Tibial artery (tissue), 4 donors: ENCODE data around the gene ERRFI1.

ENCODE experiments used
- DNase-seq, 2 donors: peaks; one replicate each; pipeline ENCODE4 v3.0.0-alpha.2; 2019
- H3K27ac ChIP-seq, 2 donors: fragments of 200-600 bp; sonication (generic) in 1 of 2; 1 replicate in 1 of 2; 2 replicates in 1 of 2; pipeline ENCODE4 v1.5.1; 2018 to 2019; ENCODE audit warnings: mild to moderate bottlenecking in 1 of 2
- H3K27me3 ChIP-seq, 2 donors: fragments of 200-600 bp; sonication (generic) in 1 of 2; one replicate each; pipeline versions ENCODE4 v1.5.1 to v1.6.0; 2016 to 2019
- H3K36me3 ChIP-seq, 3 donors: fragments of 200-600 bp; sonication (generic) in 2 of 3; one replicate each; pipeline ENCODE4 v1.5.1; 2016 to 2019; ENCODE audit warnings: mild to moderate bottlenecking in 2 of 3
- H3K4me1 ChIP-seq, 4 donors: fragments of 200-600 bp; sonication (generic) in 2 of 4; 1 replicate in 3 of 4; 2 replicates in 1 of 4; pipeline ENCODE4 v1.5.1; 2016 to 2019
- H3K4me3 ChIP-seq, 2 donors: fragments of 200-600 bp; sonication (generic) in 1 of 2; 1 replicate in 1 of 2; 2 replicates in 1 of 2; pipeline ENCODE4 v1.5.1; 2018 to 2019; ENCODE audit warnings: mild to moderate bottlenecking in 2 of 2
- H3K9me3 ChIP-seq, 3 donors: fragments of 200-600 bp; sonication (generic) in 1 of 3; one replicate each; pipeline ENCODE4 v1.5.1; 2016 to 2019
- intact Hi-C: fragments of 100-400 bp; cut with DNase I; formaldehyde crosslinking; loops from one replicate; pipeline ENCODE4 v1.15.0; 2023; ENCODE audit warnings: low total_unique reads
- TF ChIP-seq, protein P1 (sequence below), 2 experiments: fragments of 200-600 bp in 1 of 2; fragments of 450-650 bp in 1 of 2; IDR thresholded peaks; one replicate each; pipeline ENCODE4 v1.5.1; 2017 to 2019; ENCODE audit warnings: antibody characterized with exemption in 2 of 2, mild to moderate bottlenecking in 1 of 2, moderate library complexity in 1 of 2

The ERRFI1 gene

DNA sequence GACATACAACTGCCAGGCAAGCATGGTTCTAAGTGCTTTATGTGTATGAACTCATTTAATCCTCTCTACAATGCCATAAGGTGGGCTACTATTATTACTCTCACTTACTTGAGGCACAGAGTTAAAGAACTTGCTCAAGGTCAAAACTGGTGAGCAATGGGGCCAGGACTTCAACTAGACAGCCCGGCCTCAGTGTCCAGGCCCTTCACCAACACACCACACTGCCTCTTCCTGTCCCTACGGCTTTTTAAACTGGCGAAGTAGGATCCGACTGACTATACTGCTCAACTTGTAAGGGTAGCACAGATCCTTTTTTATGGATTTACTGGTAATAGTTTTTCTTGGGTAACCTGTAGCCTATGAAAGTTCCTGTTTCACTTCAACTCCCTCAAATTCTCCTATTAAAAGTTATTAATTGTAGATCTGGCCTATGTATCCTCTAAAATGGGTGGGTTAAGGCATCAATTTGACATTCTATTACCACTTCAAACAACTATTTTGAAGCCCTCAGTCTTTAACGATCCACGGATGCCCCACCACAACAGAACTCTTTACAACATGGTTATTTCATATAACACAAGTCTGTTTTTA is 4.3 kb downstream of the ERRFI1 start:
- TF ChIP-seq, protein P1, sequence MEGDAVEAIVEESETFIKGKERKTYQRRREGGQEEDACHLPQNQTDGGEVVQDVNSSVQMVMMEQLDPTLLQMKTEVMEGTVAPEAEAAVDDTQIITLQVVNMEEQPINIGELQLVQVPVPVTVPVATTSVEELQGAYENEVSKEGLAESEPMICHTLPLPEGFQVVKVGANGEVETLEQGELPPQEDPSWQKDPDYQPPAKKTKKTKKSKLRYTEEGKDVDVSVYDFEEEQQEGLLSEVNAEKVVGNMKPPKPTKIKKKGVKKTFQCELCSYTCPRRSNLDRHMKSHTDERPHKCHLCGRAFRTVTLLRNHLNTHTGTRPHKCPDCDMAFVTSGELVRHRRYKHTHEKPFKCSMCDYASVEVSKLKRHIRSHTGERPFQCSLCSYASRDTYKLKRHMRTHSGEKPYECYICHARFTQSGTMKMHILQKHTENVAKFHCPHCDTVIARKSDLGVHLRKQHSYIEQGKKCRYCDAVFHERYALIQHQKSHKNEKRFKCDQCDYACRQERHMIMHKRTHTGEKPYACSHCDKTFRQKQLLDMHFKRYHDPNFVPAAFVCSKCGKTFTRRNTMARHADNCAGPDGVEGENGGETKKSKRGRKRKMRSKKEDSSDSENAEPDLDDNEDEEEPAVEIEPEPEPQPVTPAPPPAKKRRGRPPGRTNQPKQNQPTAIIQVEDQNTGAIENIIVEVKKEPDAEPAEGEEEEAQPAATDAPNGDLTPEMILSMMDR (IDR thresholded peaks at IDR 0.05), result no peak
- H3K4me1 ChIP-seq, result peaks cover 0 to 65% (median 42%) of the 10 kb centered on the region in 4 donors
- peak overlapping the region; percentile 96 to 98 for H3K27ac ChIP-seq
- no peaks in the 10 kb centered on the region for H3K9me3 ChIP-seq
- H3K36me3 ChIP-seq, result peaks cover 0 to 8% (median 0%) of the 10 kb centered on the region in 3 donors
- DNase-seq, result no peak
- no peaks in the 10 kb centered on the region for H3K27me3 ChIP-seq
- intact Hi-C loops, result no loop called here
- peak overlapping the region; percentile 90 to 91 for H3K4me3 ChIP-seq

DNA sequence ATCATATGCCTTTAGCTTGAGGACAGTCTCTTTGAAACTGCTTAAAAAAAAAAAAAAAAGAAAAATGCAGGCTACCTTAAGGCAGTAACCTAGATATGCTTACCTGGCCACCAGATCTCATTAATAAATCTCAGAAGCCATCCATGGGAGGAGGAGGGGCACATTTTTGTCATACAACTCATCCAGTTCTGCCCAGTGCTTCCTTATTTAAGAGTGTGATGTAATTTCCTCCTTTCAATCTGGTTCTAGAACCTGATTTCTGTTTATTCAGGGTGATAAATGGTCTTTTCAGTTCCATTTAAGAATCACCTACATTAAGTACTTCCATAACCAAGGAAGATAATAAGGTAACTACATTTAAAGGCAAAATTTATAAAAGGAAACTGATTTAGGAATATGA is 6.1 kb downstream of the ERRFI1 start:
- TF ChIP-seq, protein P1 (IDR thresholded peaks at IDR 0.05), result no peak
- no peaks in the 10 kb centered on the region for H3K27me3 ChIP-seq
- H3K4me3 ChIP-seq, result no peak overlapping the region
- no peak for DNase-seq
- H3K36me3 ChIP-seq, result no peaks in the 10 kb centered on the region
- intact Hi-C loops, result no loop called here
- H3K9me3 ChIP-seq, result no peaks in the 10 kb centered on the region
- peak overlapping the region; percentile 24 to 98 for H3K27ac ChIP-seq
- peaks cover 0 to 82% (median 59%) of the 10 kb centered on the region in 4 donors for H3K4me1 ChIP-seq

DNA sequence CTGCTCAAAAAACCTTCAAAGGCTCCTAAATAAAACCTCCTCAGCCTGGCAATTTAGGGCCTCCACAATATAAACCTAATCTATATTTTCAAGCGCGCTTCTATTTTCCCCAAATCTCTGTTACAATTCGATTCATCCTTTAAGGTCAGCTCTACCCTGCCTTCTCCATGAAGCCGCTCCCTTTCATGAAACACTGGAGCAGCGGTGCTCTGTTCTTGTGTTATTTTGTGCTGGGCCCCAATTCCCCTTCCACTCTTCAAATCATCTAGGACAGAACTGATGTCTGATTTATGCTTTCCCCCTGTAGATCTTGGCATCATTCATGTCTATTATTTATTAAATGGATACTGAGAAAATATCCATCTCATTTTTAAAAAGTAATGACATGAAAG is 6.9 kb downstream of the ERRFI1 start:
- TF ChIP-seq, protein P1 (IDR thresholded peaks at IDR 0.05), result no peak
- intact Hi-C loops, result loop anchor here (5.0 kb wide), 1 partner anchor 293 kb away; no protein-coding TSS in a partner anchor
- no peaks in the 10 kb centered on the region for H3K9me3 ChIP-seq
- no peaks in the 10 kb centered on the region for H3K27me3 ChIP-seq
- peak overlapping the region; percentile 45 to 98 for H3K27ac ChIP-seq
- H3K4me3 ChIP-seq, result no peak overlapping the region
- no peak for DNase-seq
- peaks cover 5 to 6% (median 6%) of the 10 kb centered on the region in 3 donors for H3K36me3 ChIP-seq
- peaks cover 0 to 90% (median 61%) of the 10 kb centered on the region in 4 donors for H3K4me1 ChIP-seq

DNA sequence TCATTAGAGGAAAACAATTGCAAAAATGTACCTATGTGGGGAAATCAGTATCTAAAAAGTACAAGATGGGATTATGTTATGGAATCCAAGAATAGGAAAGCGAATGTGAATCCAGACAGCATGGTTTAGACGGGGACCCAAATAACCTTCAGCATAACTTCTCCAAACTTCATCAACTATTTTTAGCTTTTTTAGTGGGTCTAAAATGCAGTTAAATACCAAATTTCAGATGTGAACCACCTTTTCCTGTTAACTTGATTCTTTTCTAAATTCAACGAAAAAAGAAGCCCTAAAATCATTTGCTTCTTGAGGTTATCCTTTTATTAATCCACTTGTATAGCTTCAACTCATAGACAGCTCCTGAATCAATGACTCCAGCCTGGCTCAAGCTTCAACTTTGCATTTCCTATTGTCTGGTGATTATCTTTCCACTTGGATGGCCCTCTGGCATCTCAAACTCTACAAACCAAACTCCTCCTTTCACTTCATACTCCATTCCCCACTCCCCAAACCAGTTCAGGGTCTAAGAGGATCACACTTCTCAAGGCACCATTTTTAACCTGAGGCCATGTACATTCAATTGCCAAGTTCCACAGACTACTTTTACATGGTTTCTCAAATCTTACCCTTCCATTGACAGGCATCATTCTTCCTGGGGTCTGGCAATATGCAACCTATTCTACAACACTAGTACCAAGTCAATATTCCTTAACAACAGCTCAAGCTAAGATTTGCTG is 7.4 kb downstream of the ERRFI1 start:
- no peaks in the 10 kb centered on the region for H3K27me3 ChIP-seq
- H3K4me3 ChIP-seq, result no peak overlapping the region
- H3K27ac ChIP-seq, result peak overlapping the region; percentile 45 to 98
- no peak for DNase-seq
- H3K4me1 ChIP-seq, result peaks cover 0 to 93% (median 61%) of the 10 kb centered on the region in 4 donors
- intact Hi-C loops, result loop anchor here (5.0 kb wide), 1 partner anchor 294 kb away; no protein-coding TSS in a partner anchor
- H3K9me3 ChIP-seq, result no peaks in the 10 kb centered on the region
- TF ChIP-seq, protein P1 (IDR thresholded peaks at IDR 0.05), result no peak
- H3K36me3 ChIP-seq, result peaks cover 10 to 12% (median 12%) of the 10 kb centered on the region in 3 donors

DNA sequence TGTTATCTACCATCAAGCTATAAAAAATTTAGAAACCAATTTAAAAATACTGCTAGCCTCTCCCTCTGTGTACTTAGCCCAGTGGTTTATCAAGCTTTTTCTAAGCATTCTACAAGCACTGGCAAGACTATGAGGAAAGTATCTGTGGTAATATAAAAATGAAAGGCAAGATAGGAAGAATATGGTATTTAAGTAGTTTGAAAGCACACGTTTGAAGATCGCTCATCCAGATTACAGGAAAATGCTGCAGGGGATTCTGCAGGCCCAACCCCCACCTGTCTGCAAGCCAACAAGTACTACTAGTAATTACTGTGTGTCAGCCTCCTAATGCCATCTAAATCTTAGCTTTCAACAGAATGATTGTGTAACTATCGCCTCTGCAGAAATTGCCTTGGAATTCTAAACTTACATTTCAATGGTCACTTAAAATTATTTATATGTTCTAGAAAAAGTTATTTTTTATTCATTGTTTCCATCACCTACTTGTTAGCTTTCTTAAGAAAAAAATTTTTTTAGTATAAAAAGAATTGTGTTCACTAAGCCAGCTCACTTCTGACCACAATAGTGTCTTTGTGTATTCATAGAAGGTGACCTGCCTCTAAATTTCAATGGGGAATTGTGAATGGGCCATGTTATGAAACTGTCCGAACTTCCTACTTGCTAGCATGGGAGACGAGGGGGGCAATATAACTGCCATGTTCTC is 8.5 kb downstream of the ERRFI1 start:
- no peak overlapping the region for H3K4me3 ChIP-seq
- H3K27me3 ChIP-seq, result no peaks in the 10 kb centered on the region
- intact Hi-C loops, result loop anchor here (5.0 kb wide), 1 partner anchor 295 kb away; no protein-coding TSS in a partner anchor
- DNase-seq, result no peak
- H3K36me3 ChIP-seq, result peaks cover 20 to 22% (median 22%) of the 10 kb centered on the region in 3 donors
- H3K27ac ChIP-seq, result peak overlapping the region; percentile 45 to 98
- H3K9me3 ChIP-seq, result no peaks in the 10 kb centered on the region
- TF ChIP-seq, protein P1 (IDR thresholded peaks at IDR 0.05), result no peak
- H3K4me1 ChIP-seq, result peaks cover 0 to 91% (median 60%) of the 10 kb centered on the region in 4 donors
